A673 (cell line): Measurements from ENCODE around the gene KRTAP5-10. TPM values are rescaled to one million over a fixed set of nuclear protein-coding genes. Genes with fewer than 3 reads are reported as not detected.
"Not testable (repeated sequence)": the region's sequence is repeated elsewhere in the genome, so short reads cannot be mapped to it uniquely, and the experiment has no call there.

Source experiments
- BruUV-seq: library from RNA; stranded (reverse); fragments of 400-500 nt; replicated peaks from 2 replicates; lab custom pipeline; 2021; lab: Mats Ljungman, UMichigan
- CTCF ChIA-PET: fragments of 300-600 bp; sonication (Branson Sonifier 250); formaldehyde crosslinking; loops from one replicate; lab custom pipeline; 2022; ENCODE audit warnings: antibody characterized with exemption; lab: Charles Lee
- POLR2A ChIA-PET: fragments of 300-600 bp; sonication (Branson Sonifier 250); formaldehyde crosslinking; loops from one replicate; lab custom pipeline; 2022; ENCODE audit warnings: antibody characterized with exemption; ENCODE audit not compliant: low non-redundant PET; lab: Charles Lee
- DNase-seq: peaks from one replicate; pipeline ENCODE4 v3.0.0-alpha.2; 2015; ENCODE audit warnings: low spot score
- H3K27ac ChIP-seq: fragments of 200-600 bp; sonication (generic); 2 replicates; pipeline ENCODE4 v1.5.1; 2016; ENCODE audit warnings: mixed run types, low read depth, mild to moderate bottlenecking, mixed read lengths, antibody characterized with exemption, low read length; ENCODE audit not compliant: poor library complexity, severe bottlenecking
- H3K27me3 ChIP-seq: fragments of 200-600 bp; sonication (generic); replicated peaks from 2 replicates; pipeline ENCODE4 v1.6.1; 2017; ENCODE audit warnings: mixed run types, low read depth, mild to moderate bottlenecking, mixed read lengths, antibody characterized with exemption, low read length; ENCODE audit not compliant: insufficient read depth, poor library complexity
- H3K36me3 ChIP-seq: fragments of 200-600 bp; sonication (generic); 2 replicates; pipeline ENCODE4 v1.6.1; 2016; ENCODE audit warnings: mixed run types, mild to moderate bottlenecking, mixed read lengths, antibody characterized with exemption, low read length; ENCODE audit not compliant: insufficient read depth, poor library complexity, severe bottlenecking
- H3K4me1 ChIP-seq: fragments of 200-600 bp; sonication (generic); 2 replicates; pipeline ENCODE4 v1.6.1; 2017; ENCODE audit warnings: mixed run types, mild to moderate bottlenecking, mixed read lengths, antibody characterized with exemption, low read length; ENCODE audit not compliant: insufficient read depth, poor library complexity, severe bottlenecking
- H3K4me3 ChIP-seq: fragments of 200-600 bp; sonication (generic); 2 replicates; pipeline ENCODE4 v1.5.1; 2016; ENCODE audit warnings: low read depth, mixed run types, mild to moderate bottlenecking, mixed read lengths, low read length; ENCODE audit not compliant: poor library complexity, severe bottlenecking
- H3K9me3 ChIP-seq: fragments of 200-600 bp; sonication (generic); 2 replicates; pipeline ENCODE4 v1.6.1; 2016; ENCODE audit warnings: mixed run types, low read depth, mild to moderate bottlenecking, mixed read lengths, antibody characterized with exemption, low read length; ENCODE audit not compliant: poor library complexity, severe bottlenecking
- EZH2 ChIP-seq: fragments of 200-600 bp; sonication (generic); IDR thresholded peaks from 2 replicates; pipeline ENCODE4 v1.6.1; 2017; ENCODE audit warnings: borderline replicate concordance, low read depth, mild to moderate bottlenecking, mixed read lengths, antibody characterized with exemption, low read length; ENCODE audit not compliant: poor library complexity, severe bottlenecking
- intact Hi-C: fragments of 100-400 bp; cut with micrococcal nuclease; formaldehyde crosslinking; loops from one replicate; pipeline ENCODE4 v1.10.0; 2022; ENCODE audit not compliant: unreplicated experiment
- total RNA-seq: library from RNA; stranded (reverse); gene quantifications from 2 replicates; pipeline ENCODE4 v1.2.3, GENCODE V29; 2021
- TF ChIP-seq, protein P1 (sequence below): fragments of 300-800, 200-600 bp; sonication (generic); conservative IDR thresholded peaks from 2 replicates; pipeline ENCODE4 v1.5.1; 2017; ENCODE audit warnings: low read depth, mild to moderate bottlenecking, antibody characterized with exemption, low read length, moderate library complexity, mixed read lengths

The KRTAP5-10 gene
- total RNA-seq, 1 experiment from 2014 or later = not detected

DNA sequence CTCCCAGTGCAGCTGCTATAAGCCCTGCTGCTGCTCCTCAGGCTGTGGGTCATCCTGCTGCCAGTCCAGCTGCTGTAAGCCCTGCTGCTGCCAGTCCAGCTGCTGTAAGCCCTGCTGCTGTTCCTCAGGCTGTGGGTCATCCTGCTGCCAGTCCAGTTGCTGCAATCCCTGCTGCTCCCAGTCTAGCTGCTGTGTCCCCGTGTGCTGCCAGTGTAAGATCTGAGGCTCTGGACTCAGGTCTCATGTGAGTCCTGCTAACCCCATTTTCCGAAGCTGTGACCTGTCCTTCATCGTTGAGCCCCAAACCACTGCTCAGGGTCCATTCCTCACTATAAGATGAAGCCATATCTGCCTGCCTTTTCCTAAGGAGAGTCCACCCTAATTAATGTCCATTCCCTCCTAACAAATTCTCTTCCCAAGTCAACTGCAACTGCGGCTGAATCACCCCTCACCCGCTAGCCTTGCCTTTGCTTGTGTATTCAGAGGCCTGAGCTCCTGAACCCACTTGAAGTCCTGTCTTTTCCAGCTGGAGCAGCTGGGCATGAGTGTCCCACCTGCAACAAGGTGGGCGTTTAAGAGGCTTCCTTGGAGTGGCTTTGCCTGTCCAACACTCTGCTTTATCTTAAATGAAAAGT is 37.7 kb upstream of the KRTAP5-10 start:
- BruUV-seq = no TSS peak
- CTCF ChIA-PET = no interaction called here
- DNase-seq = no peak
- no peak overlapping the region for H3K27ac ChIP-seq
- H3K36me3 ChIP-seq = no peaks in the 10 kb centered on the region
- intact Hi-C loops = no loop called here
- no peaks in the 10 kb centered on the region for H3K4me1 ChIP-seq
- H3K9me3 ChIP-seq = no peaks in the 10 kb centered on the region
- POLR2A ChIA-PET = no interaction called here
- TF ChIP-seq EZH2 = no peak
- TF ChIP-seq, protein P1, sequence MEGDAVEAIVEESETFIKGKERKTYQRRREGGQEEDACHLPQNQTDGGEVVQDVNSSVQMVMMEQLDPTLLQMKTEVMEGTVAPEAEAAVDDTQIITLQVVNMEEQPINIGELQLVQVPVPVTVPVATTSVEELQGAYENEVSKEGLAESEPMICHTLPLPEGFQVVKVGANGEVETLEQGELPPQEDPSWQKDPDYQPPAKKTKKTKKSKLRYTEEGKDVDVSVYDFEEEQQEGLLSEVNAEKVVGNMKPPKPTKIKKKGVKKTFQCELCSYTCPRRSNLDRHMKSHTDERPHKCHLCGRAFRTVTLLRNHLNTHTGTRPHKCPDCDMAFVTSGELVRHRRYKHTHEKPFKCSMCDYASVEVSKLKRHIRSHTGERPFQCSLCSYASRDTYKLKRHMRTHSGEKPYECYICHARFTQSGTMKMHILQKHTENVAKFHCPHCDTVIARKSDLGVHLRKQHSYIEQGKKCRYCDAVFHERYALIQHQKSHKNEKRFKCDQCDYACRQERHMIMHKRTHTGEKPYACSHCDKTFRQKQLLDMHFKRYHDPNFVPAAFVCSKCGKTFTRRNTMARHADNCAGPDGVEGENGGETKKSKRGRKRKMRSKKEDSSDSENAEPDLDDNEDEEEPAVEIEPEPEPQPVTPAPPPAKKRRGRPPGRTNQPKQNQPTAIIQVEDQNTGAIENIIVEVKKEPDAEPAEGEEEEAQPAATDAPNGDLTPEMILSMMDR = no peak
- no peaks in the 10 kb centered on the region for H3K27me3 ChIP-seq
- H3K4me3 ChIP-seq = no peak overlapping the region

DNA sequence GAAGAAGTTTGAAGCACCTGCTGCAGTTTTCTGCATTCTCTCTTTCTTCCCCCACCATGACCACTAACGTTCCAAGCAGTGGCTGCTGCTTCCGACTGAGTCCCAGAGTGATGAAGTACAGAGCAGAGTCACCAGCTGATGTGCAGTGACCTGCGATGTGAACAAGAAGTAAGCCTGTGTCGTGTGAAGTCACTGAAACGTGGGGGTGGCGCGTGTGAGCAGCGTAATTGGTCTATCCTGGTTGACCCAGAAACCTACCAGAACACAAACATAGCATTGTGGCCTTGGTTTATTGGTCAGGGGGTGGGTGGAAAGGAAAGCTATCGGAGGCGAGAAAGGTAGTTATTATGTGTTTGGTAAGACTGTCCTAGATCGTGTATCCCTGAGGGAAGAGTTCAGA is 34.8 kb upstream of the KRTAP5-10 start:
- CTCF ChIA-PET = no interaction called here
- Histone ChIP-seq H3K4me3 (no peak overlapping the region), H3K27me3 (no peaks in the 10 kb centered on the region), H3K4me1 (no peaks in the 10 kb centered on the region), H3K36me3 (no peaks in the 10 kb centered on the region), H3K9me3 (no peaks in the 10 kb centered on the region), H3K27ac (no peak overlapping the region)
- TF ChIP-seq, protein P1 = no peak
- no peak for TF ChIP-seq EZH2
- POLR2A ChIA-PET = no interaction called here
- no peak for DNase-seq
- intact Hi-C loops = no loop called here
- no TSS peak for BruUV-seq

DNA sequence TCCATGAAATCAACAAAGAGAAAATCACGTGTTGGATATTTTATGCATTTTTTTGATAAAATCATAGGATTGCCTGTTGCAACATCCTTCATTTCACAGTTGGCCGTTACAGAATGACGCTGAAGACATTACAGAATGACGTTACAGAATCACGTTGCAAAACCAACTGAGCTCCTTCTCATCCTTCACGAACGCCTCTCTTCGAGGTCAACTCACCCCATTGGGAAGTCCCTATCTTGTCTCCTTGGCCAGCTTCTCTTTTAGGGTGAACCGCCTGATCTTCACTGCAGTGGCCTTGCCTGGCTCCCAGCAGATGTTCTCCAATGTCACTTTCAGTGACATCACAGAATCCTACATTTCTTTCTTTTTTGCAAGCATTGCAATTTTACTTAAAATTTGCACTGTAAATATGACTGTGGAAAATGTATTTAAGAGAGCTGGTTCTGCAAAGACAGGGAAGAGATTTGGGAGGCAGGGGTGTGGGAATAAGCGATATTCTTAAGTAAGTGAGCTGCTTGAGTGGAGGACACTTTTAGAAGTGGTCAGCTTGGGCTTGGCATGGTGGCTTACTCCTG is 33.2 kb upstream of the KRTAP5-10 start:
- Histone ChIP-seq H3K27ac (no peak overlapping the region), H3K4me1 (no peaks in the 10 kb centered on the region), H3K36me3 (no peaks in the 10 kb centered on the region), H3K9me3 (no peaks in the 10 kb centered on the region), H3K27me3 (no peaks in the 10 kb centered on the region), H3K4me3 (no peak overlapping the region)
- TF ChIP-seq, protein P1 = no peak
- TF ChIP-seq EZH2 = no peak
- ChIA-PET POLR2A (no interaction called here), CTCF (no interaction called here)
- BruUV-seq = no TSS peak
- no peak for DNase-seq
- intact Hi-C loops = no loop called here

DNA sequence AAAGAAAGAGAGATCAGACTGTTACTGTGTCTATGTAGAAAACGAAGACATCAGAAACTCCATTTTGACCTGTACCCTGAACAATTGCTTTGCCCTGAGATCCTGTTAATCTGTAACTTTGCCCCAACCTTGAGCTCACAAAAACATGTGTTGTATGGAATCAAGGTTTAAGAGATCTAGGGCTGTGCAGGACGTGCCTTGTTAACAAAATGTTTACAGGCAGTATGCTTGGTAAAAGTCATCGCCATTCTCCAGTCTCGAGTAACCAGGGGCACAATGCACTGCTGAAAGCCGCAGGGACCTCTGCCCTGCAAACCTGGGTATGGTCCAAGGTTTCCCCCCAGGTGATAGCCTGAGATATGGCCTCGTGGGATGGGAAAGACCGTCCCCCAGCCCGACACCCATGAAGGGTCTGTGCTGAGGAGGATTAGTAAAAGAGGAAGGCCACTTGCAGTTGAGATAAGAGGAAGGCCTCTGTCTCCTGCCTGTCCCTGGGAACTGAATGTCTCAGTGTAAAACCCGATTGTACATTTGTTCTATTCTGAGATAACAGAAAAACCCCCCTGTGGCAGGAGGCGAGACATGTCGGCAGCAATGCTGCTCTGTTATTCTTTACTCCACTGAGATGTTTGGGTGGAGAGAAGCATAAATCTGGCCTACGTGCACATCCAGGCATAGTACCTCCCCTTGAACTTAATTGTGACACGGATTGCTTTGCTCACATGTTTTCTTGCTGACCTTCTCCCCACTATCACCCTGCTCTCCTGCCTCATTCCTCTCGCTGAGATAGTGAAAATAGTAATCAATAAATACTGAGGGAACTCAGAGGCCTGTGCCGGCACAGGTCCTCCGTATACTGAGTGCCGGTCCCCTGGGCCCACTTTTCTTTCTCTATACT is 30.4 kb upstream of the KRTAP5-10 start:
- H3K27me3 ChIP-seq, H3K36me3 ChIP-seq, BruUV-seq, H3K27ac ChIP-seq, CTCF ChIA-PET, H3K9me3 ChIP-seq, H3K4me3 ChIP-seq, DNase-seq, intact Hi-C loops, H3K4me1 ChIP-seq: not testable (repeated sequence)
- POLR2A ChIA-PET = interaction anchor here (0.7 kb wide), 1 partner anchor 1977 kb away, joined by 3 read pairs; no protein-coding TSS in a partner anchor
